Middle frontal gyrus (tissue), 1 donor: ENCODE results near the gene NCAPG2.

ENCODE experiments used
- DNase-seq: peaks from one replicate; pipeline ENCODE4 v3.0.0-alpha.2; 2015; ENCODE audit warnings: low spot score; ENCODE audit errors: extremely low spot score

The NCAPG2 gene

GRCh38 chr7:158602905-158603772 is 101.5 kb downstream of the NCAPG2 start:
- no peak for DNase-seq

- DNase-seq = no peak
Measured at GRCh38 chr7:158602041-158602440, 102.6 kb downstream of the NCAPG2 start.

GRCh38 chr7:158601090-158601489 is 103.5 kb downstream of the NCAPG2 start:
- no peak for DNase-seq

- no peak for DNase-seq
Measured at GRCh38 chr7:158596745-158597144, 107.9 kb downstream of the NCAPG2 start.

- no peak for DNase-seq
Measured at GRCh38 chr7:158596309-158596708, 108.3 kb downstream of the NCAPG2 start.

GRCh38 chr7:158595068-158595467 is 109.5 kb downstream of the NCAPG2 start:
- DNase-seq = no peak

- no peak for DNase-seq
Measured at GRCh38 chr7:158592541-158592940, 112.1 kb downstream of the NCAPG2 start.

- DNase-seq = no peak
Measured at GRCh38 chr7:158591944-158592343, 112.7 kb downstream of the NCAPG2 start.

GRCh38 chr7:158590181-158590530 is 114.4 kb downstream of the NCAPG2 start:
- DNase-seq = no peak

- DNase-seq = no peak
Measured at GRCh38 chr7:158589653-158590052, 115.0 kb downstream of the NCAPG2 start.

- DNase-seq = no peak
Measured at GRCh38 chr7:158588878-158589442, 115.6 kb downstream of the NCAPG2 start.

GRCh38 chr7:158588085-158588877 is 116.3 kb downstream of the NCAPG2 start:
- no peak for DNase-seq

- DNase-seq = peak; percentile 22
Measured at GRCh38 chr7:158587162-158588084, 117.2 kb downstream of the NCAPG2 start, which contains the start of gene PTPRN2. Gene PTPRN2, minus strand, starts transcription at chr7:158587823.

- DNase-seq = no peak
Measured at GRCh38 chr7:158586499-158587161, 118.0 kb downstream of the NCAPG2 start.

GRCh38 chr7:158585721-158586498 is 118.7 kb downstream of the NCAPG2 start:
- DNase-seq = no peak

- no peak for DNase-seq
Measured at GRCh38 chr7:158584407-158584806, 120.2 kb downstream of the NCAPG2 start.

GRCh38 chr7:158583810-158584209 is 120.8 kb downstream of the NCAPG2 start:
- DNase-seq = no peak

- no peak for DNase-seq
Measured at GRCh38 chr7:158583143-158583542, 121.5 kb downstream of the NCAPG2 start.

GRCh38 chr7:158582089-158582456 is 122.5 kb downstream of the NCAPG2 start:
- no peak for DNase-seq
